Chondrocyte (in vitro differentiated cells): ENCODE results near the gene LRRC31. TPM values are rescaled to one million over a fixed set of nuclear protein-coding genes. Genes with fewer than 3 reads are reported as not detected.

ENCODE experiments used
- DNase-seq: peaks from one replicate; pipeline ENCODE4 v3.0.0; 2021; ENCODE audit warnings: mixed read lengths, low spot score
- H3K27ac Mint-ChIP-seq: one replicate; pipeline ENCODE4 v1.8.0; 2021; ENCODE audit warnings: mild to moderate bottlenecking, moderate library complexity, mixed read lengths; ENCODE audit not compliant: unreplicated experiment
- H3K27me3 Mint-ChIP-seq: 2 replicates; pipeline ENCODE4 v1.8.0; 2021; ENCODE audit warnings: low read depth, mixed read lengths
- H3K36me3 Mint-ChIP-seq: 2 replicates; pipeline ENCODE4 v1.8.0; 2021; ENCODE audit warnings: low read depth, mixed read lengths
- H3K4me1 Mint-ChIP-seq: 2 replicates; pipeline ENCODE4 v1.8.0; 2021; ENCODE audit warnings: low read depth, mild to moderate bottlenecking, mixed read lengths
- H3K4me3 Mint-ChIP-seq: one replicate; pipeline ENCODE4 v1.8.0; 2021; ENCODE audit warnings: mild to moderate bottlenecking, moderate library complexity, mixed read lengths; ENCODE audit not compliant: unreplicated experiment
- H3K9me3 Mint-ChIP-seq: 2 replicates; pipeline ENCODE4 v1.8.0; 2021; ENCODE audit warnings: low read depth, mixed read lengths
- long read RNA-seq: library from polyadenylated mRNA; stranded (forward); transcript quantifications from one replicate; pipeline ENCODE4 v2.0.0, GENCODE V29; 2021
- total RNA-seq: library from RNA; stranded (reverse); gene quantifications from 3 replicates; pipeline ENCODE4 v1.2.1, GENCODE V29; 2021
- TF ChIP-seq, protein P1 (sequence below): fragments of 200-600 bp; sonication (generic); IDR thresholded peaks from 2 replicates; pipeline ENCODE4 v1.5.0; 2021; ENCODE audit warnings: antibody characterized with exemption, mild to moderate bottlenecking, moderate library complexity

LRRC31 gene
- total RNA-seq, result not detected in 3 replicates
- long read RNA-seq, result 0 reads

DNA sequence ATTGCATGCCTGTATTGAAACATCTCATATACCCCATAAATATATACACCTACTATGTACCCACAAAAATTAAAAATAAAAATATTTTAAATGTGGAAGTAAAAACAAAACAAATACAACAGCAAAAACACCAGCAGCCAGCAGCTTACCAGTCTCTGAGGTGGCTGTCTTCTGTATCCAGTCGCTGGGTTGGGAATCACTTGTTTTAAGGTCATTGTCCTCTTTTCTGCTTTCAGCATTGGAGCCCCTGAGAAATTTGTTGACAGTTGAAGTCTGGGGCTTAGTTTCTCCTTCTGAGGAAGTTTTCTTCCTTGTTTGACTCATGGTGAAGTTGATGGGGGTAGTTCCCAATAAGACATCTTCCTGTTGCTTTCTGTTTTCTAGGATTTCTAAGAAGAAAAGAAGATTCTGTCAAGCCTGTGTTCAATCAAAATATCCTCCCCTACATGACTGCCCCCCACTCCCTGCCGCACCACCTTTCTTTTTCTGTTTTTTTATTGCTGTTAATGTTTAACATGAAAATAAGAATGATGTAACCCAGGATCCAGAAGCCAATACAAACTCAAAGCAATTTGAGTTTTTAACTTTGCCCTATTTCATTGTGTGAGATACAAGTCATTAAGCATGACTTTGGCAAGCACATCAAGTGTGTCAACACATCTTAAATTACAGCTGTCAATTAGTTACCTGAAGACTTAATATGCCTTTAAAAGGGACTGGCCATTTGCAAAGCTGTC is at the start of gene LRRC31:
Gene LRRC31 (minus strand): TSS at position 452 of the 737 bp plus-strand sequence. CDS start 128 bp downstream, at position 324.
- Mint-ChIP-seq H3K27me3 (peaks cover 1% of the 10 kb centered on the region), H3K4me1 (peaks cover 19% of the 10 kb centered on the region), H3K27ac (no peak within 1 kb of the TSS), H3K9me3 (no peaks in the 10 kb centered on the region), H3K36me3 (no peaks in the 10 kb centered on the region), H3K4me3 (no peak within 1 kb of the TSS)
- TF ChIP-seq, protein P1, sequence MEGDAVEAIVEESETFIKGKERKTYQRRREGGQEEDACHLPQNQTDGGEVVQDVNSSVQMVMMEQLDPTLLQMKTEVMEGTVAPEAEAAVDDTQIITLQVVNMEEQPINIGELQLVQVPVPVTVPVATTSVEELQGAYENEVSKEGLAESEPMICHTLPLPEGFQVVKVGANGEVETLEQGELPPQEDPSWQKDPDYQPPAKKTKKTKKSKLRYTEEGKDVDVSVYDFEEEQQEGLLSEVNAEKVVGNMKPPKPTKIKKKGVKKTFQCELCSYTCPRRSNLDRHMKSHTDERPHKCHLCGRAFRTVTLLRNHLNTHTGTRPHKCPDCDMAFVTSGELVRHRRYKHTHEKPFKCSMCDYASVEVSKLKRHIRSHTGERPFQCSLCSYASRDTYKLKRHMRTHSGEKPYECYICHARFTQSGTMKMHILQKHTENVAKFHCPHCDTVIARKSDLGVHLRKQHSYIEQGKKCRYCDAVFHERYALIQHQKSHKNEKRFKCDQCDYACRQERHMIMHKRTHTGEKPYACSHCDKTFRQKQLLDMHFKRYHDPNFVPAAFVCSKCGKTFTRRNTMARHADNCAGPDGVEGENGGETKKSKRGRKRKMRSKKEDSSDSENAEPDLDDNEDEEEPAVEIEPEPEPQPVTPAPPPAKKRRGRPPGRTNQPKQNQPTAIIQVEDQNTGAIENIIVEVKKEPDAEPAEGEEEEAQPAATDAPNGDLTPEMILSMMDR, result no peak
- no peak for DNase-seq

DNA sequence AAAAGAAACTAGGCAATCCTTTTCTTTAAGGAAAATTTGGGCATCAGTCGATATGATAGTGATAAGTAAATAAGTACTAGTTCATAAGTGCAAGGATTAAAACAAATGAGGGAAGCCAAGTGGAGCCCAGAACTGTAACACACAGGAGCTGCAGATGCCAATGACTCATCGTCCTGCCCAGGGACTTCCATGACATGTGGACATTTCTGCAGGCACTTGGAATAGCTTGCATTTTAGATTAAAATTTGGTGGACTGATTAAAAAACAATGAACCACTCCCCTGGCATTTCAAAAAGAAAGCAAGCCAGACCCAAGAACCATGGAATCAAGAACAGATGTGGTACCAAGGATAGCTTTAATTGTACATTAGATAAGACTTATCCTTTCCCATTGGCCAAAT is 44.6 kb upstream of the LRRC31 start:
- H3K27me3 Mint-ChIP-seq, result no peaks in the 10 kb centered on the region

DNA sequence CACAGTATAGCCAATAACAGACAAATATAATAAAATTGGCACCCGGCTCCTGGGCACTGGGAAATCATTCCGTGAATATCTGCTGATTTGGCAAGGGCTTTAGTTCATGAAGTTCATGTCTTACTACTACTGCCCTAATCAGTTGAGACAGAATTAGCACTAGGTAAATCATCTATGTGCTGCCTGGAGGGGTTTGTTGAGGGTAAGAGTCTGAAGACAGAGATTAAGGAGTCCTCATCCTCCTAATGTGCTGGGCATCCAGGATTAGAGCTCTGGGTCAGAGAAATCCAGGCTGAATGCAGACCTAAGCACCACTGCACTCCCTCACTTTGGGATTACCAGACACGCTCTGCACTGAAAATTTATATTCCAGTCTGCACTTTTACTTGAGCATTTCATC is 43.6 kb upstream of the LRRC31 start:
- DNase-seq, result no peak
- Mint-ChIP-seq H3K9me3 (no peaks in the 10 kb centered on the region), H3K4me1 (peaks cover 5% of the 10 kb centered on the region), H3K4me3 (no peak overlapping the region), H3K36me3 (no peaks in the 10 kb centered on the region), H3K27me3 (no peaks in the 10 kb centered on the region), H3K27ac (no peak overlapping the region)
- TF ChIP-seq, protein P1, result no peak

More for the DNA sequence above, 44.6 kb upstream of the LRRC31 start:
- Mint-ChIP-seq H3K27ac (no peak overlapping the region), H3K36me3 (no peaks in the 10 kb centered on the region), H3K4me1 (peaks cover 5% of the 10 kb centered on the region), H3K9me3 (no peaks in the 10 kb centered on the region), H3K4me3 (no peak overlapping the region)
- no peak for DNase-seq
- TF ChIP-seq, protein P1, result no peak

DNA sequence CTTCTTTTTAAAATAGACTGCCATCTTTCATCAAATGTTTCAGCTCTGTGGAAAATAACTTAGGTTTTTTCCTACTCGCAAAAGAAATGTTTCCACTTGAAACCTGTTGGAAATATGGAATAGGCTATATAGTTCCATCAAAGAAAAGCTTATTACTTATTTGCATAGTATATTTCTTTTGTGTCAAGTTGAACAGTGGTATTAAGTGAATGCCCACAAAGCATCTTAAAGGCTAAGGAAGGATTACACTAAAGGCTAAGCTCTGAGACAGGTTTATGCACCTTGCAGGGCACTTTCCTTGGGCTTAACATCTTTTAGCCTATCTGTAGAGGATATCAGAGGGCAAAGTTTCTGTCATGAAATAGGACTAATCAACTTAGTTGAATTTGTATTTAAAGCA is 41.5 kb upstream of the LRRC31 start, which contains the start of gene SAMD7:
Gene SAMD7 (plus strand): TSS at position 301 of the 400 bp plus-strand sequence. CDS start 7,927 bp downstream, outside the sequence.
- H3K4me1 Mint-ChIP-seq, result peaks cover 5% of the 10 kb centered on the region
- no peak within 1 kb of the TSS for H3K27ac Mint-ChIP-seq
- TF ChIP-seq, protein P1, result no peak
- no peak for DNase-seq
- no peak within 1 kb of the TSS for H3K4me3 Mint-ChIP-seq
- peaks cover 5% of the 10 kb centered on the region for H3K27me3 Mint-ChIP-seq
- no peaks in the 10 kb centered on the region for H3K9me3 Mint-ChIP-seq
- H3K36me3 Mint-ChIP-seq, result no peaks in the 10 kb centered on the region

DNA sequence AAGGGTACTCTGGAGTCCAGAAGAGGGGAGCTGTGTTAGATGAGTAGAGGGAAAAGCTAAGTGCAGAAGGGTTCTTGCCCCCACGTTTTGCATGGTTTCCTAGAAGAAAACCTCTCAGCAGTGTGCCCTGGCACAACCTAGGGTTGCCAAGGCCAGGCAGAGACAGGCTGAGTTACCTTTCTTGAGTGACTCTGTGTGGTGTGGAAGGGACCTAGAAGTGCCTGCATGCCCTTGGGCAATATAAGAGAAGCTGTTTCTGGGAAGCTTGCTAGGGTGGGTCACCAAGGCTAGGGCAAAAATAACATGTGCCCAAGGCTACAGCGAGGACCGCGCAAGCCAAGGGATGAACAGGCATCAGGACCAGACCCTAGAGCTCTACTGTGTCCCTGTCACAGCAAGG is 38.2 kb upstream of the LRRC31 start:
- TF ChIP-seq, protein P1, result no peak
- H3K4me1 Mint-ChIP-seq, result no peaks in the 10 kb centered on the region
- no peaks in the 10 kb centered on the region for H3K36me3 Mint-ChIP-seq
- no peak overlapping the region for H3K27ac Mint-ChIP-seq
- no peak for DNase-seq
- peaks cover 3% of the 10 kb centered on the region for H3K9me3 Mint-ChIP-seq
- peaks cover 8% of the 10 kb centered on the region for H3K27me3 Mint-ChIP-seq
- H3K4me3 Mint-ChIP-seq, result no peak overlapping the region
